GM18508 (cell line): ENCODE data around the gene CREBBP.

ENCODE experiments used
- ATAC-seq: cut with Tn5 transposase; IDR thresholded peaks from one replicate; pipeline ENCODE4 v1.9.1; 2021; ENCODE audit warnings: moderate number of reproducible peaks; ENCODE audit not compliant: insufficient read depth, unreplicated experiment

Gene CREBBP

DNA sequence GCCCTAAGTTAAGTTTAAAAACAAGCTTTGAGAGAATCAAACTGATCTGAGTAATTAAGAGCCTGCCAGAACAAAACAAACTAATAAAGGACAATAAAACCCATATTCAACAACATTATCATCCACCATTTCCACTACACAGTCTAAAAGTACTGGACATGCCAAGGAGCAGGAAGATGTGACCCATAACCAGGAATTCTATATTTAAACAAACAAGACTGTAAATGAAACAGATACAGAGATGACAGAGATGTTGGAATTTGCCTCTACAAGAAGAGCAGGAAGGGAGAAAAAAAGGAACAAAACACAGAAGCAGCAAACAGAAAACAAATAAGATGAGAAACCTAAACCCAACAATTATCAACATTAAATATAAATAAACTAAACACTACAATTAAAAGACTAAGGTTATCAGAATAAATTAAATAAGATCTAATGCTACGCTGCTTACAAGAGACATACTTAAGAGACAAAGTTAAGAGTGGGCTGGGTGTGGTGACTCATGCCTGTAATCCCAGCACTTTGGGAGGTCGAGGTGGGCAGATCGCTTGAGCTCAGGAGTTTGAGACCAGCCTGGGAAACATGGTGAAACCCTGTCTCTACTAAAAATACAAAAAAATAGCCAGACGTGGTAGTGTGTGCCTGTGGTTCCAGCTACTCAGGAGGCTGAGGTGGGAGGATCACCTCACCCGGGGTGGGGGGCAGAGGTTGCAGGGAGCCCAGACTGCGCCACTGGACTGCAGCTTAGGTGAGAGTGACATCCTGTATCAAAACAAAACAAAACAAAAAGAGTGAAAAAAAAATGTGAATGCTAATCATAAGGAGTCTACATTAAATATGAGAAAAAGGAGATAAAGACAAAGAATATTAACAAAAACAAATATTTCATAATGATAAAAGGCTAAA, 50.6 kb downstream of the CREBBP start:
- no peak for ATAC-seq

DNA sequence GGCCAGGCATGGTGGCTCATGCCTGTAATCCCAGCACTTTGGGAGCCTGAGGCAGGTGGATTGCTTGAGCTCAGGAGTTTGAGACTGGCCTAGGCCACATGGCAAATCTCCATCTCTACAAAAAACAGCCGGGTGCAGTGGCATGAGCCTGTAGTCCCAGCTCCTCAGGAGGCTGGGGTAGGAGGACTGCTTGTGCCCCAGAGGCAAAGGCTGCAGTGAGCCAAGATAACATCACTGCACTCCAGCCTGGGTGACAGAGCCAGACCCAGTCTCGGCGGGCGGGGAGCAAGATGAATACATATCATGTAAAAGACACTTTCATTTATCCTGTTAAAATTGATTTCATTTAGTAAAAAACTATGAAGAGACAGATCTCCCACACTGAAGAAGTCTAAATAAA, 54.6 kb downstream of the CREBBP start:
- ATAC-seq: no peak

DNA sequence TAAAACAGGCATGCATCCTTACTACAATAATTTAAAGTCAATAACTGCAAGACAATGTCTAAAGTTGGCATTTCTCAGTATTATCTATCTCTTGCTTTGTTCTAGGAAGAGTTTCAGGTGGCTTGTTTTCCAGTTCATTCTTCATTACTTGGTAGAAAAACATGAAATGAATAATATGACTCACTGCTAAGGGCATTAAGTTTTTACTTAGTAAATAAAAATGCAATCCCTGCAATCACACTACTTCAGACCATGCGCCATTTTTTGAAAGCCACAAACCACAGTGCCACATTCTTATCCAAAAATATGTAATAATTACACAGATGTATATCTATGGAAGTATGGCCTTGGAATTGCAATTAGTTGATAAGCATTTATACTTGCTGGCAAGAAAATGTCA, 55.4 kb downstream of the CREBBP start:
- ATAC-seq: no peak

DNA sequence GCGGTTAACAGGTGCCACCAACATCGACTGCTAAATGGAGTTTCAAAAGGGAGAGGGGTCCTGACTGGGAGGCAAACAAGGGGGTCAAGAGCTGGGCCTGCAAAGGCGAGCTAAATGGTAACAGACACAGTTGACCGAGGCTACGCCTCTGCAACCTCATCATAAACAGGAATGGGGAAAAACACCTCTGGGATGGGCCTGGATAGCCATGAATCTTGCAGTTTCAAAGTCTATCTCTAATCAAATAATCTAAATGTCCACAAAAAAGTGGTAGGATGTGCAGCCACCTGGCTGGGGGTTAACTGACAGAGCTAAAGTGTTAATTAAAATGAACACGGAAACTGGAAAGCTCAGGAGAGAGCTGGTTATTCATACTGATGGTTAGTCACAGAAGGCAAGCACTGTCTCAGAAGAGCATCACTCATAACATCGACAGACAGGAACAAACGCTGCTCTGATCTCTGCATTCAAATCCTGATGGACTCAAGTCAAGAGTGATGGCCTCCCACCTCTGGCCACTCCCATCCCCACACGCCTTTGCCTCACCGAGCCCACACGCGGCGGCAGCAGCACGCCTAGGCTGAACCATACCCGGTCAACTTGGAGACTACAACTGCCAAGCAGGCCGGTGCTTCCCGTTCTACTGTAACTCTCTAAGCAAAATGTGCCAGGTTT, 56.3 kb downstream of the CREBBP start:
- no peak for ATAC-seq

DNA sequence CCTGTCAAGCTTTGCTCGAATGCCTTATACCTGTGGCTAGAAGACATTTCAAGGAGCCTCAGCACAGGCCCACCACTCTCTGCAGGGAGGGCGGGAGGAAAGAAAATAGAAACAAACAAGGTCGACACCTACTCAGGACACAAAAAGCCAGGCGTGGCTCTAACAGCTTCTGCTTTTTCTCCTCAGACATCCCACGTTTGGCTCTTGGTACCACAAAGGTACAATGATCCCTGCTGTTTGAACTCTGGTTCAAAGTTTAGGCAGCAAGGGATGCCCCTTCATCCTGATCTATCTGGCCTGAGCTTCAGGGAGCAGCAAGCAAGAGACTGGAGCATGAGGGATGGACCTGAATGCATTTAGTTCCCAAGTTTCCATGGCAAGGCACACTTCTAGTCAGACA, 57.1 kb downstream of the CREBBP start:
- no peak for ATAC-seq

DNA sequence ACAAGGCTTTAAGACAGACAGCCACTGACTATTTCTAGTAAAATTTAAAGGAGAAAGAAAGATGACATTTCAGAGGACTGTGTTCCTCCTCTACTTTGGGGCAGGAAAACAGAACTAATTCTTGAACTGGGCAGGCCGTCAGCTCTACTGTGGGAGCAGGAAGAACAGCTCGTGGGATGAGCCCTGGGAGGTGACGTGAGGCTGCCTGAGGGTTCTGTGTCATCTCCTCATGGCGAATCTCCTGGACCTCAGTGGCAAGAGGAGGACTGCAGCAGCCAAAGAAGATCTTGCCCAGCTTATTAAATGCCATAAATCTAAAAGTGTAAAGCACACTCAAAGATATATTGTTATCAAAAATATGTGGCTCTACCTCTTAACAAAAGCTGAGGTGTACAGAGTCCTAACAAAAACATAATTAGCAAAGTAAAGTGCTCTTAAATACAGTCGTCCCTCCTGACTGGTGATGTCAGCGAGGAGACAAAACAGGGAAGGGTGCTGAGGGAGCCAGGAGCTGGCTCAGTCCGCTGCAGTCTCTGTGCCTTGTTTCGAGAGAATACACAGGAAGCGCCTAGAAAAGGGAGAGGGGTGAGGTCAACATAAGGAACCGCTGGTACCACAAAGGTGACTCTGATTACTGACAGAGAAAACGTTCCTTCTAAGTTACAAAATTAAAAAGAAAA, 58.0 kb downstream of the CREBBP start:
- ATAC-seq: no peak

DNA sequence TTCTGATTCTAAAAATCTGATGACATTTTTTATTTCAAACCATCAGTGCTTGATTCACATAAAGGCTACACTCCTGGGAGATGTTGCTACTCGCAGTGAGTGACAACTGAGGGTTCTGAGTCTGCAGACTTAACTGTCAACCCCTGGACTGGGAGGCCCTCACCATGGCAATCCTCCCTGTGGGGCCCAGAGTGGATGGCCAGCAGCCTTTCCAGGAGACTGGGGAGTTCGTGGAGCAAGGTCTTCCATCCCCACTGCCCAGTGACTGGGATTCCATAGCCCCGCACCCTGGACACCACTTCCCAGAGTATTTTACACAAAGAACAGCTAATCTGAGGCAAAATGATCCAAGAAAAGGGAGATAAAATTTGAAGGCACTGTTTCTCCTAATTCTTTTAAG, 59.3 kb downstream of the CREBBP start:
- no peak for ATAC-seq

DNA sequence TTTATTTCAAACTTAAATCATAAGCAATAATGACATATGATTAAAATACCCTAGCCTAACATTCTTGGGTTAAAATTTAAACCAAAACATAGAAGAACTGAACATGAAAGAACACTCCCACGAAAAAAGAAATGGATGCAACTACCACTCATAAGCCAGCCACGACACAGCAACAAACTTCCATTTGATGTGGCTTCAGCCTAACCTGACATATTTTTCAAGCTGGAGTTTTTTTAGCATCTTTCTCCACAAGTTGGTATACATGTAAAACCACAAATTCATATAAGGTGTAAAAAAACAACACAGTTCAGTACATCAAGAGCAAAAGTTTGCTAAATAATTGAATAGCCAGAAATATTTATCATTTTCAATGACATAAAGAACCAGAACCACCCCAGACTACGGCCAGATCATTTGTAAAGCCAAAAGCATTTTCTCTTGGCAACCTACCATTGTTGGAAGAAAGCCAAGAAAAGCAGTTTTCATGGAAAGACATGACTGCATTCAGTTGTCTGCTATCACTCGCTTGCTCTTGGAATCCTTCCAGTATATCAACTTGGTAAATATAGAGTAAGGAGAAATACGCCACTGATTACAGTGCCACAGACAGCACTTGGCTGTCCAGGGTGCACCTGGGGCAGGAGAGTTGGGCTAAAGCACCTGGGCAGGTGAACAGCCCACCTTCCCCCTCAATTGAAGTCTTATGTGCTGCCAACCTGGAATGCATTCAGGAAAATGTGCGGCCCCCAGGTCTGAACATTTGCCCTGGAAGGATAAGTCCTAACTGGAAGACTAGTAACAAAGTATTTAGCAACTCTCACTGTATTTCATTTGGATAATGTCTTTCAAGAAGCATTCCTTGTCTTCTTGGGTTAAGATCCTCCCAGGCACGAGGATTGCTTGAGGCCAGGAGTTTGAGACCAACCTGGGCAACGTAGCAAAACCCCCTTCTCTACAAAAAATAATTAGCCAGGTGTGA, 60.5 kb downstream of the CREBBP start:
- no peak for ATAC-seq

DNA sequence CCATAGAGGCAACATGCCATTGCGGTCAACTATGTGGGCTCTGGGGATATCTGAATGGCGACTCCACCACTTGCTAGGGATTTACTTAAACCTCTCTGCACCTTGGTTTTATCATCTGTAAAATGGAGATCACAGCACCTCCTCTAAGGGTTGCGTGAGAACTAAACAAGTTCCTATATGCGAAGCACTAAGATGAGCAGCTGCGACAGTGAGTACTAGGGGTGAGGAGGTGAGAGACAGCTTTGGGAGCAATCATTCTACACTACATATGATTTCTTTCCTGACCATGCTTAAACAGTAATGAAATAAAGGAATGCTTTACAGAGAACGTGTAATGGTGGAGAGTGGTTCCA, 61.4 kb downstream of the CREBBP start:
- no peak for ATAC-seq

DNA sequence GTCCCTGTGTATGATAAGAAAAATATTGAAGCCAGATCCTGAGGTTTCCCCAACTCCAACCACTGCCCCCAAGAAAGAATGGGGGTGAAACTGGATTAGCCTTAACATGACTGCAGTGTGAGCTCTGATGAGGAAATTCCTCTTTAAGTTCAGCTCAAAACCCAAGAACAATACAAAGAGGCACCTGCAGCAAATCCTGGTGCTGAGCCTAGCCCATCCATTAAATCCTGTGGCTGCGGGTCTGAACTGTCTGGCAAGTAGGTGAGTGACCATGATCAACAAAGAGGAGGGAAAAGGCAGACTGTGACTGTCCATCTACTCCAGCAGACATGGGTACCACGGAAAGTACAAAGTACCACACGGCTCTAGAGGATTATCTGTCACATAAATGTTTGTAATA, 64.2 kb downstream of the CREBBP start:
- ATAC-seq: no peak

DNA sequence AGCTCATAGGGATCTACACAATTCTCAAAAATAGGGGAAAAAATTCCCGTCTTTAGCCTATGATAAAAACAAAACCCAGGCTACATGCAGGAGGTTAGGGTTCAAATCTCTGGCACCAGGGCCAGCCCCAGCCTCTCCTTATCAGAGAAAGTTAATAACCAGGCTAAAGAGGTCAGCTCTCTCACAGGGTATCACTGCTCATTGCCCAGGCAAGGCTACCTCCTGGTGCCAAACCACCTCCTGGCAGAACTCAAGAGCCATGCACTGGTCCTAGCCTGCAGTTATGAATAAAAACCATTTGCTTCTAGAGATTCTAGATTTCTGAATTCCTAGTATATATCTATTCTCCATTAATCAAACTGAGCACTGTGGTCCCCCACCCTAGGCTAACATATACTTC, 65.8 kb downstream of the CREBBP start:
- ATAC-seq: no peak

DNA sequence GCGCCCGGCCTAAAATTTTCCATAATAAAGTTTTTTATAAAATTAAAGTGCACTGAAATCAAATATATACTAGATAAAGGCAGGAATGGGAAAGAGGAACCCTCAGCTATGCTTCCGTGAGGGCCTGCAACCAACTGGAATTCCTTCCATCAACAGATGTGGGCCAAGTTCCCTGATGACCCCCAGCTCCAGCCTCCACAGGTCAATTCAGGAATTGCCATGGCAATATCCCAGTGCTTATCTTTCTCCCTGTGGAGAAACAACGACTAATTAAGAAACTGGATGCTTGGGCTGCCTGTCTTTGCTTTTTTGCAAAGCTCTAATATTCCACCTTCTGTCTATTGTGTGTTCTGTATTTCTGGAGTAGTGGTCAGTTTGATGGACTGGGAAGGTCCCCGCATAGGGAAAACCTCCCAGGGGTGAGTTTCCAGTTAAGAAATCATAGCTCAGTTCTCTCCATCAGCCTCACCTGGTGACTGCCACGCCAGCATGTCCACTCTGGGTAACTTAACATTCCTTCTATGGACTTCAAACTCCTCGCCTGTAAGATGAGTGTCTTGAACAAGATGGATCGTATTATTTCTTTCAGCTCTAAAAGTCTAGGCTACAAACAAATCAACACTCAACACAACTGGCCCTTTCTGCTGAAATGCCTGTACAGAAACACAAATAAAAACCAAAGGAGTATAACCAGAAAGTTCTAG, 67.9 kb downstream of the CREBBP start:
- ATAC-seq: no peak

DNA sequence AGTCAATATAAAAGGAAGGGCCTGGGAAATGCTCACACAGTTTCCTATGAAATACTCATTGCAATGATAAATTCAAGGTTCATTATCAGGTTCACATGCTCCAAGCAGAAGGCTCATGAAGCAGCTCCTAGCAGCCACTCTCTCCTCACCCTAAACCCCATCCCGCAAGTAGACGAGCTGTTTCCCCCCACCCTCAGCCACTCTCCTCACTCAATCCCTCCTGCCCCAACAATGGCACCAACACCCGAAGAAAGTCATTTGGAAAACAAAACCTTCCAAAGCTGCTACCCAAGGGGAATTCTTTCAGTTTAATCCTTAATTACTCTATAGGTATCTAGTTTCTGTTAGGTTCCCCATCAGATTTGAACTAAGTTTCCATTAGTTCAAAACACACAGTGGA, 69.7 kb downstream of the CREBBP start:
- no peak for ATAC-seq

DNA sequence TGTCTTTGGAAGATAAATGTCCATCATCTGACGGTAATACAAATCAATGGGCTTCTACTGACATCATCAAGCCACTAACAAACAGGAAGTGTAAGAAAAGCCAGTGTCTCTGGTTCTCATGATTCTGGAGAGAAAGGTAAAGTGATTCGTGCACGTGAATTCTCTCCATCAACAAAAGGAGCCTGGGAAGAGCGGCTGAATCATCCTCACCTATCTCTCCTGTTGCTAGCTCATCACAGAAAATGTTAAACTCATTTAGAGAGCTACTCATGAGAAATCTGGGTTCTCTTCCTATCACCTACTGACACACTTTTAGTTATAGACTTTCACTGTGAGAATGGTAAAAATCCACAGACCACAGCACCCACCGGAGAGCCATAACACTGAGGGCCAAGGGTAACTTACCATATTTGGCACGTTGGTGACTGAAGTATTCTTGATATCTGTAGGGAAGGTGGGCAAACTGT, 70.3 kb downstream of the CREBBP start:
- no peak for ATAC-seq

DNA sequence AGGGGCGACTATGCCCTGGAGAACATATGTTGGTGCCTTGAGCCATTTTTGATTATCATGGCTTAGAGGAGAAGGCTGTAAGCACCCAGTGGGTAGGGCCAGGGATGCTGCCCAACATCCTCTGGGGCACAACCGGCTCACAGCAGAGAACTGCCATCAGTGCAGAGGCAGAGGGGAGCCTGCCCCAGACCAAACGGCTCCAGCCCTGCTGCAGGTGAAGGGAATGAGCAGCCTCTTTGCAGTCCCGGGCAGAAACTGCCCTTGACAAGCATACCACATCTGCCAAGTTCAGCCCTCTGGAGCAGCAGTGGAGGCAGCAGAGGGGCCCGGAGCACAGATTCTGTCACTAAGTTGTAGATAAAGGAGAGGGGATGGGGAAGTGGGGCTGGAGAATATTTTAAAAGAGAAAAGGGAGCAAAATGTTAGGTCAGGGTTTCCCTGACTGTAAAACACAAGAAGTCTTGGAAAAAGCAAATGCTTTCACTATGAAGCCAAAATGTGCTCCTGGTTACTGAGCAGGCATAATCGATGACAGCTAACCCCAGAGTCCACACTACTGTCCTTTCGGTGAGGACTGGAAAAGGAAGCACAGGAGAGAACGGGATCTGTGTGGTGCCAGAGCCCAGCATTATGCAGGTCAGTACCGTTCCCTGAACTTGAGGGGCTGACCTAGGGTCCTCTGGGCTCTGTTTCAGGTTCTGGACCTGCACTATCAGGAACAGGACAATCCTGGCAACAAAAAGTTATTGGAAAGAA, 72.0 kb downstream of the CREBBP start:
- no peak for ATAC-seq

DNA sequence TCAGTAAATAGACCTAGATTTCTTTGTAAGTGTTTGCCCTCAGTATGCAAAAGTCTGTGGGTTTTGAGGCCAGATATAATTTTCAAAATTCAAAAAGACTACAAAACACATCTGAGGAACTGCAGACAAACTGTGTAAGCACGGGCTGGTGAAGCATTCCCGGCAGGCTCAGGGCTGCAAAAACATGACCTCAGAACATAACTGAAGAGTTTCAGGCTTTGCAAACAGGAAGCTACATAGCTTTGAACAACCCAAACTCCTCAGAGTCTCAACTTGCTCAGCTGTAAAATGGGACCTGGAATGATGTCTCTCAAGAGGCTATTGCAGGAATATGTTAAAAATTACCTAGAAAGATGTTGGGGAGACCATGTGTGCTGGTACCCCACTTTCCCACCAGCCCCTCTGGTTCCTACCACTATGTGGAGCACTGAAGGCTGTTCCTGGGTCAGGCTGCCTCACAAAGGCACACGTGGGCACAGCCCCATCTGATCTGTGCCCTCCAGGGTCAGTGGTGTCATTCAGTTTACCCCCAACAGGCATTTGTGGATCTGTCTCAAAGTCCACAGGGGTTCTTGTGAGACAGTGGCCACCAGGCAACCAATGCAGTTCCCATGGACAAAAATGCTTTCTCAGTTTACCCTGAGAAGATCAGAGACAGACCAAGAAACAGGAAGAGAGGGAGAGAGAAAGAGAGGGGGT, 72.9 kb downstream of the CREBBP start:
- ATAC-seq: no peak

DNA sequence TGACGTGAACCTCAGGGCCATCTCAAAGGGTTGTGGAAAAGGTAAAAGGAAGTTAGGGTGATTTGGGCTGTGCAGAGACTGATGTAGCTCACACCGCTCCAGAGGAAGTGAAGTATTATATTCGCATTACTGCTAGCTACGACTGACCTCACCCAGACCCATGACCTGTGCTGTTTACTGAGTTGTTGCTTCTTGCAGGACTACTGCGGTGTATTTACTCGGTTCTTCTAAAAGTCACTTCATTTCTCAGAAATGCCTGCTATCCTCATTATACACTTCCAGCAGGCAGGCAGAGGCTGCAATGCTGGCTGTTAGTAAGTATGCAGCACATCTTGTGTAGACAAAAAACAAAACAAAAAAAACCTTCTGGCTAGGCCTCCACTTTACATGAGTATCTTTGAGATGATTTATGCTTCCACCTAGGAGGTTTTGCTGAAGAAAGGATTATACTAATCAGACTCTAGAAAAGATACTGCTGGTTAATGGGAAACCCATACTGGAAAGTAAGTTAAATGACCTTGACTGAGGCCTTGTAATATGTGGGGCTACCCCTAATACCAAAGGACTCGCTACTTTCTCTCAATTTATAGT, 76.0 kb downstream of the CREBBP start:
- no peak for ATAC-seq
